ENCODE measurements around the gene MED13L. TPM values are rescaled to one million over a fixed set of nuclear protein-coding genes. Genes with fewer than 3 reads are reported as not detected.

Gene MED13L
- total and polyA plus RNA-seq, 2 of the 4 experiments (the other 2 are of a cell fraction): 17.9 to 49.1 TPM

DNA sequence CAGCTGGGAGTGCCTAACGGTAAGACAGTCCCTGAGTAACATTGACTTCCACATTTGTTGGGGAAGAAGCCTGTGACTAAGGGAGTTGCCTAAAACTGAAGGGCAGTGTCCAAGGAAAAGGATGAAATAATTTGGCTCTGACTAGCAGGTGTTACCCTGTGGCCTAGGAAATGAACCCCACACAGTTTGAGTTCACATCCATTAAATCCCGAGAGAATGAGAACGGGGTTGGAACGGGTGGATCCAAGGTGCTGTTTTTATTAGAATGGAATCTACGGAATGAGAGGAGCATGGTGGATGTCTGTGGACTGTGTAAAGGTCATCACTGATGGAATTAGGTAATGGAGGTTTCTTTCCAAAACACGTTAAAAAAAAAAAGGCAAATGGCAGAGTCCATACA, 324.0 kb downstream of the MED13L start:
- H3K9me1 ChIP-seq (ENCODE audit: insufficient read depth, low read length): peaks cover 5% of the 10 kb centered on the region; the same call in 1 of the 2 replicates
- ATAC-seq (ENCODE audit: low read depth): no peak
- in situ Hi-C loops (cut with MboI; ENCODE audit: low sequenced_read_pairs) (no loop called here), intact Hi-C loops (cut with micrococcal nuclease) (no loop called here), dilution Hi-C loops (cut with HindIII; ENCODE audit: low sequenced_read_pairs, unreplicated experiment) (no loop called here)
- H3K79me1 ChIP-seq (ENCODE audit: low read depth in 1 of 2, low read length in 2 of 2): peaks cover 0 to 5% of the 10 kb centered on the region in 2 experiments; a peak in 1 of 4 replicates
- no peaks in the 10 kb centered on the region for H3K4me1 ChIP-seq (ENCODE audit: control insufficient read depth, insufficient read depth, low read length)
- H4K8ac ChIP-seq (ENCODE audit: low read depth in 2 of 2, low read length in 2 of 2): no peak overlapping the region
- no peak overlapping the region for H3K4ac ChIP-seq (ENCODE audit: low read depth, low read length)
- DNase-seq: no peak
- no peak overlapping the region for H2AK5ac ChIP-seq (ENCODE audit: low read depth, low read length)
- H4K91ac ChIP-seq (ENCODE audit: insufficient read depth, low read depth, low read length): no peak overlapping the region
- no peak overlapping the region for H4K5ac ChIP-seq (ENCODE audit: low read depth, low read length)
- ChIA-PET CTCF (no interaction called here), POLR2A (ENCODE audit: unreplicated experiment) (no interaction called here)
- BruUV-seq (replicated peaks): no TSS peak
- no peak overlapping the region for H3K4me3 ChIP-seq (ENCODE audit: insufficient read depth, low read depth, low read length)
- WGBS, 2 experiments (ENCODE audit: extremely low coverage in 2 of 2, insufficient read length in 1 of 2): no CpG with 5 or more reads among the region's 6 CpGs
- no peak overlapping the region for H3K9ac ChIP-seq (ENCODE audit: low read depth, low read length)
- no peak overlapping the region for H3K4me2 ChIP-seq (ENCODE audit: low read depth, low read length)
- no peak overlapping the region for H2AFZ ChIP-seq (replicated peaks; ENCODE audit: low read length, poor library complexity)
- H4K20me1 ChIP-seq (ENCODE audit: insufficient read depth, low read length): no peaks in the 10 kb centered on the region
- H3K9me3 ChIP-seq (ENCODE audit: control insufficient read depth, insufficient read depth, low read length): no peaks in the 10 kb centered on the region
- H2BK120ac ChIP-seq (ENCODE audit: low read depth, low read length): no peak overlapping the region
- TF ChIP-seq CEBPB (IDR thresholded peaks at IDR 0.05; ENCODE audit: low read depth, low read length) (no peak), SMC3 (IDR thresholded peaks at IDR 0.05; ENCODE audit: low read depth, low read length) (no peak), NFE2L2 (IDR thresholded peaks at IDR 0.05; ENCODE audit: low read depth, low read length) (no peak), USF2 (IDR thresholded peaks at IDR 0.05; ENCODE audit: low read depth, low read length) (no peak), CTCF (conservative IDR thresholded peaks at IDR 0.05; ENCODE audit: low read depth, low read length) (no peak), MAFK (IDR thresholded peaks at IDR 0.05; ENCODE audit: low read depth, low read length) (no peak), RFX5 (IDR thresholded peaks at IDR 0.05; ENCODE audit: low read depth, low read length) (no peak), BHLHE40 (IDR thresholded peaks at IDR 0.05; ENCODE audit: low read depth, low read length) (no peak), MXI1 (IDR thresholded peaks at IDR 0.05; ENCODE audit: borderline replicate concordance, low read depth, low read length) (no peak), POLR2A (IDR thresholded peaks at IDR 0.05; ENCODE audit: low read depth, low read length) (no peak), FOS (IDR thresholded peaks at IDR 0.05; ENCODE audit: low read depth, low read length) (no peak), RAD21 (IDR thresholded peaks at IDR 0.05; ENCODE audit: low read length) (no peak), RCOR1 (IDR thresholded peaks at IDR 0.05; ENCODE audit: insufficient replicate concordance, low read length) (no peak), CHD1 (IDR thresholded peaks at IDR 0.05; ENCODE audit: low read depth, low read length) (no peak), MAZ (IDR thresholded peaks at IDR 0.05; ENCODE audit: borderline replicate concordance, low read depth, low read length) (no peak)
- TF ChIP-seq, protein P1, sequence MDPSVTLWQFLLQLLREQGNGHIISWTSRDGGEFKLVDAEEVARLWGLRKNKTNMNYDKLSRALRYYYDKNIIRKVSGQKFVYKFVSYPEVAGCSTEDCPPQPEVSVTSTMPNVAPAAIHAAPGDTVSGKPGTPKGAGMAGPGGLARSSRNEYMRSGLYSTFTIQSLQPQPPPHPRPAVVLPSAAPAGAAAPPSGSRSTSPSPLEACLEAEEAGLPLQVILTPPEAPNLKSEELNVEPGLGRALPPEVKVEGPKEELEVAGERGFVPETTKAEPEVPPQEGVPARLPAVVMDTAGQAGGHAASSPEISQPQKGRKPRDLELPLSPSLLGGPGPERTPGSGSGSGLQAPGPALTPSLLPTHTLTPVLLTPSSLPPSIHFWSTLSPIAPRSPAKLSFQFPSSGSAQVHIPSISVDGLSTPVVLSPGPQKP (IDR thresholded peaks at IDR 0.05; ENCODE audit: borderline replicate concordance, low read depth, low read length): no peak
- no peak overlapping the region for H2BK20ac ChIP-seq (ENCODE audit: low read depth, low read length)
- H3K27ac ChIP-seq (ENCODE audit: insufficient read depth, low read length): no peak overlapping the region
- no peak overlapping the region for H3K14ac ChIP-seq (replicated peaks; ENCODE audit: low read depth, low read length)
- H3K23ac ChIP-seq (ENCODE audit: low read depth, low read length): peak overlapping the region; percentile 15; the same call in 1 of the 2 replicates
- H2BK15ac ChIP-seq (ENCODE audit: low read depth, low read length): no peak overlapping the region
- H3K27me3 ChIP-seq (ENCODE audit: control insufficient read depth, insufficient read depth, low read length): no peaks in the 10 kb centered on the region
- no peak overlapping the region for H2AK9ac ChIP-seq (replicated peaks; ENCODE audit: low read depth, low read length, poor library complexity)
- H3K36me3 ChIP-seq (ENCODE audit: control insufficient read depth, insufficient read depth, low read length): peaks cover 4% of the 10 kb centered on the region
- H2BK5ac ChIP-seq (ENCODE audit: low read depth, low read length, poor library complexity, severe bottlenecking): no peak overlapping the region
- no peak overlapping the region for H3K18ac ChIP-seq (ENCODE audit: low read depth, low read length)
- no peak overlapping the region for H3K56ac ChIP-seq (ENCODE audit: extremely low read depth, insufficient read depth, low read length)
